K562 (cell line): ENCODE results near the gene TSSK2. TPM values are rescaled to one million over a fixed set of nuclear protein-coding genes. Genes with fewer than 3 reads are reported as not detected.

Experiments used
- ARNT ChIP-seq, 2 experiments: fragments of 450-650 bp; IDR thresholded peaks; 2 replicates each; pipeline ENCODE4 v1.6.1; 2016; ENCODE audit warnings: mild to moderate bottlenecking in 1 of 2
- CBFA2T3 ChIP-seq: fragments of 450-650 bp; IDR thresholded peaks from 2 replicates; pipeline ENCODE4 v1.6.1; 2017
- DACH1 ChIP-seq: fragments of 450-650 bp; IDR thresholded peaks from 2 replicates; pipeline ENCODE4 v1.6.1; 2018; ENCODE audit not compliant: partially characterized antibody
- GTF2E2 ChIP-seq: fragments of 200-800 bp; sonication (Bioruptor generic); IDR thresholded peaks from 2 replicates; pipeline ENCODE4 v1.6.1; 2016; ENCODE audit warnings: missing genetic modification characterization, missing compliant biosample characterization
- IRF2 ChIP-seq: sonication (generic); formaldehyde crosslinking; IDR thresholded peaks from 2 replicates; pipeline ENCODE4 v1.8.1; 2022; ENCODE audit warnings: mild to moderate bottlenecking, missing genetic modification reagents
- MAFG ChIP-seq: fragments of 450-650 bp; conservative IDR thresholded peaks from 2 replicates; pipeline ENCODE4 v1.6.1; 2016; ENCODE audit warnings: missing genetic modification characterization, missing compliant biosample characterization
- MED1 ChIP-seq: sonication (generic); formaldehyde crosslinking; IDR thresholded peaks from 2 replicates; pipeline ENCODE4 v1.8.1; 2023; ENCODE audit warnings: missing genetic modification reagents, borderline replicate concordance
- NFATC3 ChIP-seq: fragments of 450-650 bp; IDR thresholded peaks from 2 replicates; pipeline ENCODE4 v1.6.1; 2017; ENCODE audit warnings: mild to moderate bottlenecking
- NONO ChIP-seq, 2 experiments: fragments of 200-400 bp in 1 of 2; fragments of 450-650 bp in 1 of 2; formaldehyde crosslinking in 1 of 2; IDR thresholded peaks; 2 replicates each; pipeline ENCODE4 v1.6.1; 2017; ENCODE audit warnings: low read depth in 2 of 2, mild to moderate bottlenecking in 2 of 2, moderate library complexity in 2 of 2, low read length in 1 of 2
- POLR2B ChIP-seq: fragments of 450-650 bp; IDR thresholded peaks from 2 replicates; pipeline ENCODE4 v1.6.1; 2018; ENCODE audit warnings: low read depth; ENCODE audit not compliant: partially characterized antibody
- TCF3 ChIP-seq: sonication (generic); formaldehyde crosslinking; IDR thresholded peaks from 2 replicates; pipeline ENCODE4 v1.4.0; 2020; ENCODE audit warnings: mild to moderate bottlenecking, missing genetic modification reagents
- ZNF212 ChIP-seq: fragments of 450-650 bp; formaldehyde crosslinking; IDR thresholded peaks from 2 replicates; pipeline ENCODE4 v1.4.0; 2020; ENCODE audit warnings: mild to moderate bottlenecking
- ZNF316 ChIP-seq: fragments of 450-650 bp; IDR thresholded peaks from 2 replicates; pipeline ENCODE4 v1.6.1; 2016
- ZNF408 ChIP-seq: fragments of 250-450 bp; sonication (Bioruptor Pico); IDR thresholded peaks from 2 replicates; pipeline ENCODE4 v1.4.0; 2020; ENCODE audit warnings: low read depth, mild to moderate bottlenecking, moderate library complexity
- ZNF707 ChIP-seq: fragments of 250-450 bp; sonication (Bioruptor Pico); conservative IDR thresholded peaks from 2 replicates; pipeline ENCODE4 v1.8.0; 2022; ENCODE audit warnings: inconsistent platforms, mild to moderate bottlenecking, moderate library complexity
- ZSCAN32 ChIP-seq: fragments of 450-650 bp; formaldehyde crosslinking; IDR thresholded peaks from 2 replicates; pipeline ENCODE4 v1.4.0; 2020; ENCODE audit warnings: mild to moderate bottlenecking, moderate library complexity
- polyA plus RNA-seq, 8 experiments: library from polyadenylated mRNA; depleted of rRNA in 4 of 8; stranded (reverse) in 5 of 8; unstranded in 3 of 8; fragments of >200 nt; fragmentation: Nextera tagmentation in 2 of 8; fragmentation: Illumina TruSeq in 1 of 8; extraction: Ambion mirVana in 2 of 8; extraction: Trizol in 1 of 8; gene quantifications; 2 replicates each; pipeline versions ENCODE4 v1.2.1 to v1.2.3, GENCODE V29; 2011 to 2014; ENCODE audit warnings: inconsistent platforms in 1 of 8, missing spikeins in 1 of 8
- total RNA-seq, 7 experiments: library from RNA; depleted of rRNA in 6 of 7; stranded (reverse); fragments of >200 nt in 6 of 7; fragmentation: Illumina TruSeq in 2 of 7; extraction: Trizol in 2 of 7; gene quantifications; 2 replicates each; pipeline versions ENCODE4 v1.2.1 to v1.2.3, GENCODE V29; 2011 to 2021; ENCODE audit warnings: low replicate concordance in 1 of 7
- TF ChIP-seq, protein P1 (sequence below): fragments of 450-650 bp; IDR thresholded peaks from 2 replicates; pipeline ENCODE4 v1.6.1; 2016; ENCODE audit warnings: antibody characterized with exemption
- TF ChIP-seq, protein P2 (sequence below): sonication (generic); formaldehyde crosslinking; IDR thresholded peaks from 2 replicates; pipeline ENCODE4 v1.8.0; 2022; ENCODE audit warnings: mild to moderate bottlenecking, missing genetic modification reagents
- TF ChIP-seq, protein P3 (sequence below): sonication (generic); formaldehyde crosslinking; IDR thresholded peaks from 2 replicates; pipeline ENCODE4 v1.8.0; 2022; ENCODE audit warnings: missing genetic modification reagents, mild to moderate bottlenecking, borderline replicate concordance
- TF ChIP-seq, protein P4 (sequence below): fragments of 450-650 bp; conservative IDR thresholded peaks from 2 replicates; pipeline ENCODE4 v1.6.1; 2016; ENCODE audit warnings: missing genetic modification characterization, low read depth, mild to moderate bottlenecking, control low read depth, missing compliant biosample characterization
- TF ChIP-seq, protein P5 (sequence below): sonication (generic); formaldehyde crosslinking; IDR thresholded peaks from 2 replicates; pipeline ENCODE4 v1.9.0; 2022; ENCODE audit warnings: mild to moderate bottlenecking, missing genetic modification reagents
- TF ChIP-seq, protein P6 (sequence below): sonication (generic); formaldehyde crosslinking; IDR thresholded peaks from 2 replicates; pipeline ENCODE4 v1.8.0; 2022; ENCODE audit warnings: mild to moderate bottlenecking, low read depth, missing genetic modification reagents

Gene TSSK2
- total and polyA plus RNA-seq, 9 of the 15 experiments (the other 6 are each of a cell fraction or from before 2014, with no cell fraction given) = 0.04 TPM; not detected in 8

DNA sequence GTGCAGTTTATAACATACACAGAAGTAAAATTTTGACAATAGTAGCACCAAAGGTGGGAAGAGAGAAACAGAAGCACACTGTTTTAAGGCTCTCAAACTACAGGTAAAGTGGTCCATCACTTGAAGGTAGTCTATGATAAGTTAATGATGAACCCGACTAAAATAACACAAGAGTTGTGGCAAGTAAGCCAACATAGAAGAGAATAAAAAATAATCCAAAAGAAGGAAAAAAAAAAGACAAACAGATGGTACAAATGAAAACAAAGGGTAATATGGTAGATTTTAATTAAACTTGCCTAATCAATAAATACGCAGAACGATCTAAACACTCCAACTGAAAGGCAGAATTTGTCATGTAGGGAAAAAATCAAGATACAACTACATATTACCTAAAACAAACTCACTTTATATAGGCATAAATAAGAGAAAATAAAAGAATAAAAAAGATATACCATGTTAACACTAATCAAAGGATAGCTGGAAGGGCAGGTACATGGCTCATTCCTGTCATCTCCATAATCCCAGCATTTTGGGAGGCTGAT is 40.5 kb upstream of the TSSK2 start (continued):
- TF ChIP-seq POLR2B (peak; percentile 40), ARNT (IDR thresholded peaks at IDR 0.05) (0 out of 4 replicates have a peak, but pooled peaks of 1 of the 2 experiments have one; percentile 27), NONO (IDR thresholded peaks at IDR 0.05; ENCODE audit: low read depth in 2 of 2, low read length in 1 of 2) (no peak), DACH1 (no peak), MED1 (CRISPR knock-in tag) (no peak), NFATC3 (no peak), CBFA2T3 (no peak), ZNF408 (CRISPR knock-in tag) (no peak), TCF3 (CRISPR knock-in tag) (no peak), MAFG (tag) (no peak), ZNF316 (peak; percentile 57), IRF2 (CRISPR knock-in tag) (no peak), ZNF707 (CRISPR knock-in tag) (no peak), ZNF212 (CRISPR knock-in tag) (no peak), ZSCAN32 (CRISPR knock-in tag) (no peak), GTF2E2 (tag) (no peak)
- TF ChIP-seq, protein P1, sequence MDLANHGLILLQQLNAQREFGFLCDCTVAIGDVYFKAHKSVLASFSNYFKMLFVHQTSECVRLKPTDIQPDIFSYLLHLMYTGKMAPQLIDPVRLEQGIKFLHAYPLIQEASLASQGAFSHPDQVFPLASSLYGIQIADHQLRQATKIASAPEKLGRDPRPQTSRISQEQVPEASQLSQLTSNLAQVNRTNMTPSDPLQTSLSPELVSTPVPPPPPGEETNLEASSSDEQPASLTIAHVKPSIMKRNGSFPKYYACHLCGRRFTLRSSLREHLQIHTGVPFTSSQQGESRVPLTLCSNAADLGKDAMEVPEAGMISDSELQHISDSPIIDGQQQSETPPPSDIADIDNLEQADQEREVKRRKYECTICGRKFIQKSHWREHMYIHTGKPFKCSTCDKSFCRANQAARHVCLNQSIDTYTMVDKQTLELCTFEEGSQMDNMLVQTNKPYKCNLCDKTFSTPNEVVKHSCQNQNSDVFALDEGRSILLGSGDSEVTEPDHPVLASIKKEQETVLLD = peak; percentile 33; the same call in 1 of the 2 replicates
- TF ChIP-seq, protein P2, sequence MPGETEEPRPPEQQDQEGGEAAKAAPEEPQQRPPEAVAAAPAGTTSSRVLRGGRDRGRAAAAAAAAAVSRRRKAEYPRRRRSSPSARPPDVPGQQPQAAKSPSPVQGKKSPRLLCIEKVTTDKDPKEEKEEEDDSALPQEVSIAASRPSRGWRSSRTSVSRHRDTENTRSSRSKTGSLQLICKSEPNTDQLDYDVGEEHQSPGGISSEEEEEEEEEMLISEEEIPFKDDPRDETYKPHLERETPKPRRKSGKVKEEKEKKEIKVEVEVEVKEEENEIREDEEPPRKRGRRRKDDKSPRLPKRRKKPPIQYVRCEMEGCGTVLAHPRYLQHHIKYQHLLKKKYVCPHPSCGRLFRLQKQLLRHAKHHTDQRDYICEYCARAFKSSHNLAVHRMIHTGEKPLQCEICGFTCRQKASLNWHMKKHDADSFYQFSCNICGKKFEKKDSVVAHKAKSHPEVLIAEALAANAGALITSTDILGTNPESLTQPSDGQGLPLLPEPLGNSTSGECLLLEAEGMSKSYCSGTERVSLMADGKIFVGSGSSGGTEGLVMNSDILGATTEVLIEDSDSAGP (CRISPR knock-in tag) = no peak
- TF ChIP-seq, protein P3, sequence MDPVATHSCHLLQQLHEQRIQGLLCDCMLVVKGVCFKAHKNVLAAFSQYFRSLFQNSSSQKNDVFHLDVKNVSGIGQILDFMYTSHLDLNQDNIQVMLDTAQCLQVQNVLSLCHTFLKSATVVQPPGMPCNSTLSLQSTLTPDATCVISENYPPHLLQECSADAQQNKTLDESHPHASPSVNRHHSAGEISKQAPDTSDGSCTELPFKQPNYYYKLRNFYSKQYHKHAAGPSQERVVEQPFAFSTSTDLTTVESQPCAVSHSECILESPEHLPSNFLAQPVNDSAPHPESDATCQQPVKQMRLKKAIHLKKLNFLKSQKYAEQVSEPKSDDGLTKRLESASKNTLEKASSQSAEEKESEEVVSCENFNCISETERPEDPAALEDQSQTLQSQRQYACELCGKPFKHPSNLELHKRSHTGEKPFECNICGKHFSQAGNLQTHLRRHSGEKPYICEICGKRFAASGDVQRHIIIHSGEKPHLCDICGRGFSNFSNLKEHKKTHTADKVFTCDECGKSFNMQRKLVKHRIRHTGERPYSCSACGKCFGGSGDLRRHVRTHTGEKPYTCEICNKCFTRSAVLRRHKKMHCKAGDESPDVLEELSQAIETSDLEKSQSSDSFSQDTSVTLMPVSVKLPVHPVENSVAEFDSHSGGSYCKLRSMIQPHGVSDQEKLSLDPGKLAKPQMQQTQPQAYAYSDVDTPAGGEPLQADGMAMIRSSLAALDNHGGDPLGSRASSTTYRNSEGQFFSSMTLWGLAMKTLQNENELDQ (CRISPR knock-in tag) = no peak
- TF ChIP-seq, protein P4, sequence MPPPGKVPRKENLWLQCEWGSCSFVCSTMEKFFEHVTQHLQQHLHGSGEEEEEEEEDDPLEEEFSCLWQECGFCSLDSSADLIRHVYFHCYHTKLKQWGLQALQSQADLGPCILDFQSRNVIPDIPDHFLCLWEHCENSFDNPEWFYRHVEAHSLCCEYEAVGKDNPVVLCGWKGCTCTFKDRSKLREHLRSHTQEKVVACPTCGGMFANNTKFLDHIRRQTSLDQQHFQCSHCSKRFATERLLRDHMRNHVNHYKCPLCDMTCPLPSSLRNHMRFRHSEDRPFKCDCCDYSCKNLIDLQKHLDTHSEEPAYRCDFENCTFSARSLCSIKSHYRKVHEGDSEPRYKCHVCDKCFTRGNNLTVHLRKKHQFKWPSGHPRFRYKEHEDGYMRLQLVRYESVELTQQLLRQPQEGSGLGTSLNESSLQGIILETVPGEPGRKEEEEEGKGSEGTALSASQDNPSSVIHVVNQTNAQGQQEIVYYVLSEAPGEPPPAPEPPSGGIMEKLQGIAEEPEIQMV (tag) = no peak
- TF ChIP-seq, protein P5, sequence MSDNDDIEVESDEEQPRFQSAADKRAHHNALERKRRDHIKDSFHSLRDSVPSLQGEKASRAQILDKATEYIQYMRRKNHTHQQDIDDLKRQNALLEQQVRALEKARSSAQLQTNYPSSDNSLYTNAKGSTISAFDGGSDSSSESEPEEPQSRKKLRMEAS = no peak
- TF ChIP-seq, protein P6, sequence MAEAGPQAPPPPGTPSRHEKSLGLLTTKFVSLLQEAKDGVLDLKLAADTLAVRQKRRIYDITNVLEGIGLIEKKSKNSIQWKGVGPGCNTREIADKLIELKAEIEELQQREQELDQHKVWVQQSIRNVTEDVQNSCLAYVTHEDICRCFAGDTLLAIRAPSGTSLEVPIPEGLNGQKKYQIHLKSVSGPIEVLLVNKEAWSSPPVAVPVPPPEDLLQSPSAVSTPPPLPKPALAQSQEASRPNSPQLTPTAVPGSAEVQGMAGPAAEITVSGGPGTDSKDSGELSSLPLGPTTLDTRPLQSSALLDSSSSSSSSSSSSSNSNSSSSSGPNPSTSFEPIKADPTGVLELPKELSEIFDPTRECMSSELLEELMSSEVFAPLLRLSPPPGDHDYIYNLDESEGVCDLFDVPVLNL (CRISPR knock-in tag) = no peak
